ENCODE results near the gene ANP32B.
"Not testable (repeated sequence)": the region's sequence is repeated elsewhere in the genome, so short reads cannot be mapped to it uniquely, and the experiment has no call there.

The ANP32B gene

DNA sequence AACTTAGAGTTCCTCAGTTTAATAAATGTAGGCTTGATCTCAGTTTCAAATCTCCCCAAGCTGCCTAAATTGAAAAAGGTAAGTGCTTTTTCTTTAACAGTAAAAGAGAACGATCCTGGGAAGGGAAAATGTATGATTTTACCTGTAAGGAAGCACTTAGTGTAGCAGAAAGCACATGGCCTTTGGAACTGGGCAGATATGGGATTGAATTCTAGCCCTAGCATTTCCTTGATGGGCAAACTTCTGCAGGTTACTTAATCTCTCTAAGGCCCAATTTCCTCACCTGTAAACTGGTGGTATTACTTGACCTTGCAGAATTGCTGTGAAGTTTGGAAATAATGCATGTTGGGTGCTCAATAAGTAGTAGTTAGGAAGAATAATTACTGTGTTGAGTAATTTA, 11.6 kb downstream of the ANP32B start:
- DNase-seq: no peak

DNA sequence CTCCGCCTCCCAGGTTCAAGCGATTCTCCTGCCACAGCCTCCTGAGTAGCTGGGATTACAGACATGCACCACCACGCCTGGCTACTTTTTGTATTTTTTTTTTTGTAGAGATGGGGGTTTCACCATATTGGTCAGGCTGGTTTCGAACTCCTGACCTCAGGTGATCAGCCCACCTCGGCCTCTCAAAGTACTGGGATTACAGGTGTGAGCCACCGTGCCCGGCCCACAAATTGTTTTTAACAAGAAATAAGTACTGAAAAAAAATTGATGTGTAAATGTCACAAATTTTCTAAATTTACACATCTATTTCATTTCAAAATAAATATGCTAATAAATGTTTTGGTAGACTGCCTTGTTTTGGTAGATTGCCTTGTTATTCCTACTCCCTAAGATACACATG, 13.5 kb downstream of the ANP32B start:
- DNase-seq: not testable (repeated sequence)

DNA sequence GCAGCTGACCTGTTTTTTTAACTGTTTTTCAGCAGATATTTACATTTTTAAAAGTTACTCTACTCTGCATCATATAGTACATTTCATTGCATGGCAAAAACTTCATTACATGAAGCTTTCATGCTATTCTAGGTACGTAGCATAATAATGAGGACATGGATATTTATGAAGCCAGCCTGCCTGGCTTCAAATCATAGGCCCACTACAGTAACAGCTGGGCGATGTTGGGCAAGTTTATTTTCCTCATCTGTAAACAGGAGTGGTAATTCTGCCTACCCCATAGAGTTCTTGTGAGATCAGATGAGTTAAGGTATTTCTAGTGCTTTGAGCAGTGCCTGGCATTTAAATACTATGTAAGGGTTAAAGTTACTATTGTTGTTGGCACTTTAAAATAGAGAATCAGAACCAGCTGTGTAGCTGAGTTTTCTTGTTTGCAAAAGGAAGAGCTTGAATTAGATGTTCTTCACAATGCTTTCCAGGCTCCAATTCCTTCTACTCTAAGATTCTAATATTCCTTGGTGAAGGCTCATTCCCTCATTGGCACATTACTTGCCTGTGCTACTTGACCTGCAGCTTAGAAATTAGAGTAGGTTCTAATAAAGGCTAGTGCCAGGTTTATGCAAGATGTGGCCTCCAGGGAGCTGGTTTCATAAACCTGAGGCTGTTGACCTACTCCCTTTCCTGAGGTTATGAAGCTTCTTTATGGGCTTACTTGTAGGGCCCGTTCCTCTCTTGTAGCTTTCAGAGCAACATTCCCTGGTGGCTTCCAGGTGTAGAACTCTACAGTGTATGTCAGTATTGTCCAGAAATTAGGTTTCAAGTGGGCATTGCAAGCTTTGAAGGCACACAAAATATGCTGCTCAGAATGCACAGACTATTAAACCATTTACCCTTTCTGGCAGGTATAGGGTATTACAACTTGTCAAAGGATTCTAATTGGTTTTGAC, 14.5 kb downstream of the ANP32B start:
- no peak for DNase-seq

DNA sequence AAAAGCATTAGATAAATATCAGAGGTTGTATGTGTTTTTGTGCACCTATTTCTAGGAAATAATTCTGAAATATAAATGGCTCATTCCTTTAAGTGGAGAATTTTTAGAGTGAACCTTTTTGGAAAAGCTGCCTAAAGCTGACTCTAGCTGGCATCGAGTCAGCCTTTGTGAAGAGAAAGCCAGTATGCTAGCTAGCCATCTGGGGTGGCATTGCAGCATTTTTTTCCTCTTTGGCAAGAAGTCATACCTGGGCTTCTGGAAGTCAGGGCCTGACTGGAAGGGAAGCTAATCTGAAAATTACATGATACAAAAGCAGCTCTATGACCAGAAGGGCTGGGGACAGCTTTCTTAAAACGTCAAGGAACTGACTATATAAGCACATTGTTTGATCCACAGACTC, 19.7 kb downstream of the ANP32B start:
- DNase-seq: no peak

DNA sequence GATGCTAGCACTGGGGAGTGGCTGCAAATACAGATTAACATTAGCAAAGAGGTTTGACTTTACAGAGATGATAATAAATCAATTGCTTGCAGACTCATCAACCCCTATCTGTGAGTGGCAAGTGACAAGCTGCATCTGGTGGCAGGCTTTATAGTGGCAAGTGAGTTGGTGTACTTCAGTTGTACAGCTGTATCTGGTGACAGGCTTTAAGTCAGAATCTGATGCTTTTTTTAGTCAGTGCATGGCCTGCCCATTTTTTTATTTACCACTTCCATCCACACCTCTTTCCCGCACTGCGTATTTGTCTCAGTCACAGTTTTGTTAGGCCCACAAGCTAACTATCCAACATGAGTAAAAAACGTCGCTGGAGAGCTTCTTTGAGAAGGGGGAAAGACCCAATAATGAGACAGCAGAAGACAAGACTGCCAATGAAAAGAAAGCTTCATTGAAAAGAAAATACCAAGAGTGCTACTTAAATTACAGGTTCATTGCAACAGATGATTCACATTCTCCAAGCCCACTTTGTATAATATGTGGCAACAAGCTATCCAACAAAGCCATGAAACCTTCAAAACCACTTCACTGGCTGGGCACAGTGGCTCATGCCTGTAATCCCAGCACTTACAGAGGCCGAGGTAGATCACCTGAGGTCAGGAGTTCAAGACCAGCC, 23.1 kb downstream of the ANP32B start:
- no peak for DNase-seq

DNA sequence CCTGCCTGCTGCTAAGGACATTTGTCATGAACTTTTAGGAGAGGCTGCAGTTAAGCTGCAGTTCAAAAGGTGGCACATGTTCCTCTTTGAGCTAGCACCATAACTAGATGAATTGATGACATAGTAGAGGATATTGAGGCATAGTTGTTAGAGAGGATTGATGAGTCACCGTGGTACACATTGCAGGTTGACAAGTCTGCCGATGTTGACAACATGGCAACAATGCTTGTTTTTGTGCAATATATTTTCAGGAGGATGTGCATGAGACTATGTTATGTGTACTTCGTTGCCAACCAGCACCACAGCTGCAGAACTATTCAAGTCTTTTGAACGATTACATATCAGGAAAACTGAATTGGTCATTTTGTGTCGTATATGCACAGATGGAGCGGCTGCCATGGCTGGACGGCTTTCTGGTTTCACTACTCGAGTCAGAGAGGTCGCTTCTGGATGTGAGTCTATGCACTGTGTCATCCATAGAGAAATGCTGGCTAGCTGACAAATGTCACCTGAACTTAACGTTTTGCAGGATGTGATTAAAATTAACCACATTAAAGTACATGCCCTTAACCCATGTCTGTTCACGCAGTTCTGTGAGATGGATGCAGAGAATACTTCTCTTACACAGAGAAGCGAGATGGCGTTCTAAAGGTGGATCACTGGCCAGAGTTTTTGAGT, 24.2 kb downstream of the ANP32B start:
- no peak for DNase-seq

DNA sequence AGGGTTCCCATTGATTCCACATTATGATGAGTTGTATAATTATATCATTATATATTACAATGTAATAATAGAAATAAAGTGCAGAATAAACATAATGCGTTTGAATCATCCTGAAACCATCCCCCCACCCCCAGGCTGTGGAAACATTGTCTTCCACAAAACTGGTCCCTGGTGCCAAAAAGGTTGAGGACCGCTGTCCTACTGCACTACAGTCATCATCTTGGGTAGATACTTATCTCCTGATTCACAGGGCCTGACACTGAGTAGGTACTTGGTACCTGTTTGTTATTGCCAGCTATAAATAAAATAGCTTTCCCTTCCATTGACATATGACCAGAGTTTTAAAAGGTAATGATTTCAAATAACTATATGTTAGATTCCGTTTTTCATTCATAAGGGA, 25.6 kb downstream of the ANP32B start:
- DNase-seq: no peak

DNA sequence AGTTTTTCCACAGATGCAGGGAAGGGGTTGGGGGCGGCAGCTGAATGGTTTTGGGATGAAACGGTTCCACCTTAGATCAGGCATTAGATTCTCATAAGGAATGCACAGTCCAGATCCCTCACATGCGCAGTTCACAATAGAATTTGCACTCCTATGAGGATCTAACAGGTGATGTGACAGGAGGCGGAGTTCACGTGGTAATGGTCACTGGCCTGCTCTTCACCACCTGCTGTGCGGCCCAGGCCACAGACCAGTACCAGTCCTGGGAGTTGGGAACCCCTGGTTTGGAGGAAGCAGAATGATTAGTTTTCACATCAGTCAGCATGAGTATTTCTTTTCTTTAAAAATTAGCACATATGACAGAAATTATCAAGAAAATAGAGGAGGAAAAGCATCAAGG, 26.3 kb downstream of the ANP32B start:
- no peak for DNase-seq

DNA sequence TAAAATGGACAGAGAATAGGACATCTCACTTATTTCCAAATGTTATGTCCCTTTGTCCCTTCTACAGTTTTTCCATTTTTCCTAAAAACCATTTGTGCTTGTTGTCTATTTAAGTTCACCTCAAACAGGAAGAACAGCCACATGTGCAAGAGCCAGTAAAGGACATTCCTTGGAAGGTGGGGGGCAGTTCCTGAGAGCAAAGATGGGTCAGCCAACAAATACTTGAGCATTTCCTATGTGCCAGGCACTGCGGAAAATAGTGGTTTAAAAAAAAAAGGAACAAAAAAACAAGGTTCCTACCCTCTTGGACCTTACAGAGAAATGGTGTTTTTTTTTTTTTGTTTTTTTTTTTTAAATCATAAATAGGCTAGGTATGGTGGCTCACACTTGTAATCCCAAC, 26.8 kb downstream of the ANP32B start:
- DNase-seq: no peak

DNA sequence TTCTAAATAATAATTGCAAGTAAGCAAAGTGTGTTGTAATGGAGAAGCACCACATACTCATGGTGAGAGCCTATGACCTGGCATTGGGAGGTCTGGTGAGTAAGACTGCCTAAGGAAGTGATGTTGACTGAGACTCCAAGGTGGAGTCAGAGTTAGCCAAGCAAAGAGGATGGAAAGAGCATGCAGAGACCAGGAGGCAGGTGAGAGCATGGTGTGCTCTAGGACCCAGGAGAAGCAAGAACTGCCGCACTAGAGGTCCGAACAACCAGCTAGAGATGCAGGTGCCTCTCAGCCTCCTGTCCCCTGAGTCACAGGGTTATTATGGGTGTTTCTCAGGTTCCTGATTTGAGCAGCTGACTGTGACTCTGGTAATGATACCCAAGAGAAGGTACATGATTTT, 27.3 kb downstream of the ANP32B start:
- no peak for DNase-seq

DNA sequence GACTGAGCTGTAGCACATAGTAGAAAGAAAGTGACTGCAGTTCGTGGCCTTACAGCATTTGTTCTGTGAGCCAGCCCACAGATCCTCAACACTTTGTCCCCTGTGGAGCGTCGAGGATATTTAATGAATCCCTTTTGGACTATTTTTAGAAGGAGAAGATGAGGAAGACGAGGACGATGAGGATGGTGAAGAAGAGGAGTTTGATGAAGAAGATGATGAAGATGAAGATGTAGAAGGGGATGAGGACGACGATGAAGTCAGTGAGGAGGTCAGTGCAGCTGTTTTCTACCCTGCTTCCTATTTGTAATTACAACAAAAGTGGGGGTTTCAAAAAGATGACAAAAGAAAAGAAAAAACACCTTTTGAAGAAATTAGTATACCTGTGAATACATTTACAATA, 28.0 kb downstream of the ANP32B start:
- no peak for DNase-seq

DNA sequence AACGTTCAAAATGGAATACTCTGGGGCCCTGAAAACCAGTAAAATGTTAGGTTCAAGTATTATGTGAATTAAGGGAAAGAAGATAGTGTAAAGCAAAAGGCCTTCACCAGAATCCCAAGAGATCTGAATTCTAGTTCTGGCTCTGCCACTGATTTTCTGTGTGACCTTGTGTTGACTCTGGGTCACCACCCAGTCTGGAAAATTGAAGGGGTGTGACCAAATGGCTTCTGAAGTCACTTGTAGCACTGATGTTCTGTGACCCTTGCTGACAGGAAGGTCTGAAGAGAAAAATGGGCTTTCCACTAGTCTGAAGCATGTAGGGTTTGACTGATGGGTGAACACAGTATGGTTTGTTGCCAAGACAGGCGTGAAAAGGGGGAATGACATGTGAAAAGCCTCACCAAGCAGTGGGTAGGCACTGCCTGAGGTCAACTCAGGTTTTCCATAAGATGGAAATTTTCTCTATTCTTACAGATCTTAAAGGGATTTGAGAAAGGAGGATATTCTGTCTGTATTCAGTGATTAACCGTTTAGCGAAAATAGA, 33.1 kb downstream of the ANP32B start:
- DNase-seq: no peak

DNA sequence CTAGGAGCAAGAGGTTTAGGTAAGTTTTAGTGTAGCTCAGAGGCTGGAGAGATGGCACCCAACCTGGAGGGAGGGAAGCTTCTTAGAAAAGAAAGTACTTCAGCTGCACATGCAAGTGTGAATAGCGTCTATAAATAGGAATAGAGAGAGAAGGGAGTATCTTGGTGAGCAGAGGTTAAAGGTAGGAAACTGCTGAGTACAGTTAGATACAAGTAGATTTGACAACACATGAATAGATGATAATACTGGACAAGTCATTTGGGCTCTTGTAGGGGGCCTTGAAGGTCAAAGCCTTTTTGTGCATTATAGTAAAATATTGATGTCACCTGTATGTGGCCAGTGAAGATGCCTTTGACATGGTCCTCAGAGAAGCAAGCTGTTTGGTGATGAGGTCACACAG, 34.2 kb downstream of the ANP32B start:
- no peak for DNase-seq

DNA sequence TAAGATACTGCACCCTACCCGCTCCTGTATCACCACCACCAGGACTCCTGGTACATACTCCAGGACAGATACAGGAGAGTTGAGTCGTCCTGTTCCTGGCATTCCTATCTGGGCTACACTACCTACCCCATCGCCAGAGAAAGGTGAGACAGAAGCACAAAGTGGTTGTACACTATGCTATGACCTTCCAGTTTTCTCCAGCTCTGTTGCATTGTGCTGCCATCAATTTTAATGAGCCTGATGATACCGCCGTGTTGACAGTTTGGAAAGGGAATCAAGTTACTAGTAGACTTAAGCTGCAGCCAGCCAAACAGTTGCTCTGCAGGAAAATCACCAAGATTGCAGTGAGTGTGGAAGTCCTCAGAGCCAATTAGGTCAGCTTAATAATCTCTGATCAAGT, 35.2 kb downstream of the ANP32B start:
- DNase-seq: no peak

DNA sequence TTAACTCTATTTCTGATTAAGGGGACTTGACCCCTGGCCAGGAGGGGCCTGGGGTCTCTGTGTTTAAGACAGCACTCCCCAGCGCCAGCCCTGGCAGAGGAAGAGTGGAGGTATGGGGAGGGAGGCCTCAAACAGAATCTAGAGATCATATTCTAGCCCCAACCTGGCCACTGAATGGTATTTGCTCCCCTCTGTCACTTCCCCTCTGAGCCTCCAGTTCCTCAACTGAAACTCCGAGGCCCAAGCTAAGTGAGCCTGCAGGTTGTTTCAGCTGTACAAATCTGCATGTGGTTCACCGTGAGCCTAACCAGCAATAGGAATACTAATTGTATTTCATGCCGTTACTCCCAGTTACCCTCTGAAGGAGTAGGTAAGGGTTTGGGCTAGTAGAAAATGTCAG, 36.0 kb downstream of the ANP32B start:
- no peak for DNase-seq

DNA sequence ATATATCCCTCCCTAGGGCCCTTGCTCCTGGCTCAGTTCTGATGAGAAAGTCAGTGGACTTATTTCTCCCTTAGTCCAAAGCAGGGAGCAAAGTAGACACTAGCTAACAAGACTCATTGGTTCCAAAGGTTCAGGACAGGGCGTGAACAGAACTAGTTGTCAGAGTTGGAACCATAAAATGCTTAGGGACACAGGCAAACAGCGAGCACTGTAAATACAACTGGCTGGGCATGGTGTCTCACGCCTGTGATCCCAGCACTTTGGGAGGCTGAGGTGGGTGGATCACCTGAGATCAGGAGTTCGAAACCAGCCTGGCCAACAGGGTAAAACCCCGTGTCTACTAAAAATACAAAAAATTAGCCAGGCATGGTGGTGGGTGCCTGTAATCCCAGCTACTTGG, 36.7 kb downstream of the ANP32B start:
- DNase-seq: not testable (repeated sequence)

DNA sequence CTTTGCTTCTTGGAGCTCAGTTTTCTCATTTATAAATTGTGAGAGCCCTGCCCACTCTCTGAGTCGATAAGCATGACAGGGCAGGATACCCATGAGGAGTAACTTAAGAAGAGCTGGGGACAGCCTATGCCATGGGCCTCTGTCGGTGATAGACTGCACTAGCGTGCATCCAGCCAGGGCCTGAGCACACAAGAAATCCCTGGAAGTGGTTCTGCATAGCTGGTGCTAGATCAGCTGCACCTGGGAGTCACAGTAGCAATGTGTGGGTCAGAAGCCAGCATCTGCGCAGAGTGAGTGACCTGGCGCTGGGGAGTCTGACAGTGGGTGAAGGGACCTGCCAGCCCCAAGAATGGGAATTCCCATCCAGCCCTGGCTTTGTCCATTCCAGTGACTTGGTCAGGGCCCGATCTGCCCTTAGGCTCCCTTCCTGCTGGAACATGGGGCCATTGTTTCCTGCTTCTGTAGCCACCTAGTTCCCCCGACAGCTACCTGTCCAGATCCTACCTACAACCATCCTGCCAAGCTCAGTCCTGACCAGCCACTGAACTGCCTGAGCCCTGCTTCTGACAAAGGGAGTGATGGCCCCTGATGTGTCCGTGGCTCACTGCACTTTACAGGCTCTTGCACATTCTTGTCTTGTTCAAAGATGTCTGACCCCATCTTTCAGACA, 37.5 kb downstream of the ANP32B start:
- DNase-seq: no peak

DNA sequence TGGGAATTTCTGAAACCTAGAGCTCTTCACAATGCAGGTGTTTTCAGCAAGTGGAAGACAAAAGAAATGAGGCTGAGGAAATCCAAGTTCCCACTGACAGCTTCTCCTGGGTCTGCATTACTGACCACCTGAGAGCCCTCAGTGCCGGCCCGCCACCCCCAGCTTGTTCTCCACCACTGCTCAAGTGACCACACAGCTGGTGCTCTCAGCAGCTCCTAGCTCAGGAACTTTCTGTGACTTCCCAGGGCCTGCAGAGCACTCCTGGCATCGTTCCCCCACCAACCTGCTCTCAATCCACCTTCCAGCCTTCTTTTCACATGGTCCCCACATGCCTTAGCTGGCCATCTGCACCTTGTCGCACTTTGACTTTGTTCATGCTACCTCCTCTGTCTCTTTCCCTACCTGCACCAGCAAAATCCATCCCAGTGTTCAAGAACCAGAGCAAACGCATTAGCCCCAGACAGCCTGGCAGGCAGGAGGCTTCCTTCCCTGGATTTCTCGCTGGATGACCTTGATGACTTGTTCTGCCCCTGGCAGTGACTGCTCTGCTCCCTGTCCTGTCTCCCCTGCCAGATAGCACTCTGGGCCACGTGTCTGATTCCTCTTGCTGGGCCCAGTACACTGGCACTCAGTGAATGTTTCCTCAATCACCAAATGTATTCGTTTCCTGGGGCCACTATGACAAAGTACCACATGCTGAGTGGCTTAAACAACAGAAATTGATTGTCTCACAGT, 38.3 kb downstream of the ANP32B start:
- DNase-seq: no peak

DNA sequence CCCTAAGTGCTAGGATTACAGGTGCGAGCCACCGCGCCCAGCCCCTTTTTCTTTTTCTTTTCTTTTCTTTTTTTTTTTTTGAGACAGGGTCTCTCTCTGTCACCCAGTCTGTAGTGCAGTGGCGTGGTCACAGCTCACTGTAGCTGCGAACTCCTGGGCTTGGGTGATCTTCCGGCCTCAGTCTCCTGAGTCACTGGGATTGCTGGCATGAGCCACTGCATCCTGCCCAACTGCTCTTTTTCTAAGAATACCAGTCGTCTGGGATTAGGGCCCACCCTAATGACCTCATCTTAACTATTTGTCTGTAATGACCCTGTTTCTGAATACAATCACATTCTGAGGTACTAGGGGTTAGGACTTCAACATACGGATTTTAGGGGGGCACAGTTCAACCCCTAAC, 39.3 kb downstream of the ANP32B start:
- no peak for DNase-seq

DNA sequence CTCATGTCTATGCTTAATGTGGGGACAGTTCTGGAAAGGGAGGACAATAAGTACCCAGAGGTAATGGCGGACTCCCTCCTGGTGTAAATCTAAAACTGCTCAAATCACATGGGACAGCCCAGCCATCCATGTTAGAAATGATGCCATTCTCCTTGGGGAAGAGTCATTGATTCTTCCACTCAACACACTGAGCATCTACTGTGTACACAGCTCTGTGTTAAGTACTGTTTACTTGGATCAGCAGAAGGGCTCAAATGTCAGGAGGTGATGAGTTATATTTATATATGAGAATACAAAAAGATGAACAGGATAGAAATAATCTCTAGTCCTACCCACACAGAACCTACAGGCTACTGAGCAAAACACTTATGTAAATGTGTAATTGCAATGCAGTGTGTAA, 41.6 kb downstream of the ANP32B start:
- no peak for DNase-seq

DNA sequence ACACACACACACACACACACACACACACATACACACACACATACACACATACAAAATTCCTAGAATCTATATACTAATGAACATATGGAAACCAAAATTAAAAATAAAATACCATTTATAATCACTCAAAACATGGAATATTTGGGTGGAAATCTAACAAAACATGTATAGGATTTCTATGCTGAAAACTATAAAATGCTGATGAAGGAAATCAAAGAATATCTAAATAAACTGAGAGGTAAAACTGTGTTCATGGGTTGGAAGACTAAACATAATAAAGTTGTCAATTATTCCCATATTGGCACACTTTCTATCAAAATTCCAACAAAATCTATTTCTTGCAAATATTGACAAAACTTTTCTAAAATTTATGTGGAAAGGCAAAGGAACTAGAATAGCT, 48.0 kb downstream of the ANP32B start:
- DNase-seq: no peak

DNA sequence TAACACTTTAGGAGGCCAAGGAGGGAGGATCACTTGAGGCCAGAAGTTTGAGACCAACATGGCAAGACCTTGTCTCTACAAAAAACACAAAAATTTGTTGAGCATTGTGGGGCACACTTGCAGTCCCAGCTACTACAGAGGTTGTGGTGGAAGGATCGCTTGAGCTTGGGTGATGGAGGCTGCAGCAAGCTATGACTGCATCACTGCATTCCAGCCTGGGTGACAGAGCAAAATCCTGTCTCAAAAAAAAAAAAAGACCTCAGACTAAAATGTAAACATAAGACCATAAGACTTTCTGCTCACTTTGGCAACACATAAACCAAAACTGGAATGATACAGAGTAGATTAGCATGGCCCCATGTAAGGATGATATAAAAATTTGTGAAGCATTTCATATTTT, 48.8 kb downstream of the ANP32B start:
- no peak for DNase-seq

Data from GDM1 (cell line).